IMR-90 (cell line): ENCODE measurements around the gene IL12RB2. TPM values are rescaled to one million over a fixed set of nuclear protein-coding genes. Genes with fewer than 3 reads are reported as not detected.

Experiments used
- ATAC-seq: fragments of 200-7000 bp; cut with Tn5 transposase; 2 replicates; pipeline ENCODE4 v1.9.1; 2020; ENCODE audit warnings: low read depth, mild to moderate bottlenecking, moderate library complexity
- BruUV-seq: library from RNA; stranded (reverse); fragments of 400-500 nt; replicated peaks from 2 replicates; lab custom pipeline; 2021; lab: Mats Ljungman, UMichigan
- CTCF ChIA-PET: fragments of 300-600 bp; formaldehyde crosslinking; extraction: SDS; loops from one replicate; lab custom pipeline; 2021; ENCODE audit warnings: antibody characterized with exemption; lab: Yijun Ruan, JAX
- POLR2A ChIA-PET: fragments of 300-600 bp; sonication (Branson Sonifier 250); formaldehyde crosslinking; loops from one replicate; lab custom pipeline; 2022; ENCODE audit warnings: antibody characterized with exemption; ENCODE audit not compliant: unreplicated experiment; lab: Charles Lee
- DNase-seq: peaks from one replicate; pipeline ENCODE4 v3.0.0; 2013
- H2AFZ ChIP-seq: replicated peaks from 2 replicates; pipeline ENCODE3; 2013; ENCODE audit warnings: low read length, mild to moderate bottlenecking; ENCODE audit not compliant: poor library complexity
- H2AK5ac ChIP-seq: 2 replicates; pipeline ENCODE4 v1.6.1; 2013; ENCODE audit warnings: low read depth, low read length, inconsistent platforms
- H2AK9ac ChIP-seq: replicated peaks from 2 replicates; pipeline ENCODE3; 2013; ENCODE audit warnings: mild to moderate bottlenecking, low read depth, low read length, moderate library complexity; ENCODE audit not compliant: poor library complexity
- H2BK120ac ChIP-seq: 2 replicates; pipeline ENCODE4 v1.6.1; 2013; ENCODE audit warnings: low read depth, low read length, inconsistent platforms
- H2BK15ac ChIP-seq: 3 replicates; pipeline ENCODE4 v1.6.1; 2013; ENCODE audit warnings: low read depth, low read length, inconsistent platforms
- H2BK20ac ChIP-seq: 2 replicates; pipeline ENCODE4 v1.6.1; 2013; ENCODE audit warnings: low read depth, mild to moderate bottlenecking, inconsistent platforms, low read length, moderate library complexity
- H2BK5ac ChIP-seq: 2 replicates; pipeline ENCODE4 v1.6.1; 2013; ENCODE audit warnings: mild to moderate bottlenecking, low read depth, low read length, inconsistent platforms; ENCODE audit not compliant: poor library complexity, severe bottlenecking
- H3K14ac ChIP-seq: replicated peaks from 2 replicates; pipeline ENCODE4 v1.6.1; 2013; ENCODE audit warnings: low read depth, low read length, inconsistent platforms
- H3K18ac ChIP-seq: 2 replicates; pipeline ENCODE4 v1.6.1; 2013; ENCODE audit warnings: low read depth, low read length, control low read depth
- H3K23ac ChIP-seq: 2 replicates; pipeline ENCODE4 v1.6.1; 2013; ENCODE audit warnings: low read depth, low read length, inconsistent platforms
- H3K27ac ChIP-seq: 2 replicates; pipeline ENCODE4 v1.5.1; 2013; ENCODE audit warnings: mild to moderate bottlenecking, control low read depth, low read length; ENCODE audit not compliant: insufficient read depth
- H3K27me3 ChIP-seq: 2 replicates; pipeline ENCODE4 v1.6.1; 2013; ENCODE audit warnings: low read length; ENCODE audit not compliant: control insufficient read depth, insufficient read depth
- H3K36me3 ChIP-seq: 2 replicates; pipeline ENCODE4 v1.6.1; 2013; ENCODE audit warnings: low read length, mixed read lengths; ENCODE audit not compliant: control insufficient read depth, insufficient read depth
- H3K4ac ChIP-seq: 2 replicates; pipeline ENCODE4 v1.6.1; 2013; ENCODE audit warnings: low read depth, low read length, inconsistent platforms
- H3K4me1 ChIP-seq: 2 replicates; pipeline ENCODE4 v1.6.1; 2013; ENCODE audit warnings: low read length, mixed read lengths; ENCODE audit not compliant: control insufficient read depth, insufficient read depth
- H3K4me2 ChIP-seq: 2 replicates; pipeline ENCODE4 v1.6.1; 2013; ENCODE audit warnings: low read depth, mild to moderate bottlenecking, control low read depth, low read length, moderate library complexity
- H3K4me3 ChIP-seq: 2 replicates; pipeline ENCODE4 v1.5.1; 2013; ENCODE audit warnings: low read depth, mild to moderate bottlenecking, control low read depth, low read length, moderate library complexity; ENCODE audit not compliant: insufficient read depth
- H3K56ac ChIP-seq: 2 replicates; pipeline ENCODE4 v1.6.1; 2013; ENCODE audit warnings: low read length, inconsistent platforms; ENCODE audit not compliant: insufficient read depth; ENCODE audit errors: extremely low read depth
- H3K79me1 ChIP-seq, 2 experiments: 2 replicates each; pipeline ENCODE4 v1.6.1; 2013; ENCODE audit warnings: low read length in 2 of 2, inconsistent platforms in 1 of 2, low read depth in 1 of 2
- H3K9ac ChIP-seq: 2 replicates; pipeline ENCODE4 v1.6.1; 2013; ENCODE audit warnings: low read depth, low read length, control low read depth
- H3K9me1 ChIP-seq: 2 replicates; pipeline ENCODE4 v1.6.1; 2013; ENCODE audit warnings: low read length, inconsistent platforms; ENCODE audit not compliant: insufficient read depth
- H3K9me3 ChIP-seq: 2 replicates; pipeline ENCODE4 v1.6.1; 2013; ENCODE audit warnings: low read length; ENCODE audit not compliant: control insufficient read depth, insufficient read depth
- H4K20me1 ChIP-seq: 2 replicates; pipeline ENCODE4 v1.6.1; 2013; ENCODE audit warnings: low read length, inconsistent platforms; ENCODE audit not compliant: insufficient read depth
- H4K5ac ChIP-seq: 2 replicates; pipeline ENCODE4 v1.6.1; 2013; ENCODE audit warnings: mild to moderate bottlenecking, low read depth, low read length, control low read depth
- H4K8ac ChIP-seq, 2 experiments: 2 replicates each; pipeline ENCODE4 v1.6.1; 2013; ENCODE audit warnings: low read depth in 2 of 2, low read length in 2 of 2, control low read depth in 1 of 2, inconsistent platforms in 1 of 2
- H4K91ac ChIP-seq: 2 replicates; pipeline ENCODE4 v1.6.1; 2013; ENCODE audit warnings: low read depth, low read length, inconsistent platforms; ENCODE audit not compliant: insufficient read depth
- BHLHE40 ChIP-seq: fragments of 150-350 bp; IDR thresholded peaks from 2 replicates; pipeline ENCODE4 v1.6.1; 2016; ENCODE audit warnings: mild to moderate bottlenecking, low read depth, low read length
- CEBPB ChIP-seq: IDR thresholded peaks from 2 replicates; pipeline ENCODE4 v1.6.1; 2012; ENCODE audit warnings: low read depth, low read length, improper control_type of control experiment
- CHD1 ChIP-seq: IDR thresholded peaks from 2 replicates; pipeline ENCODE4 v1.6.1; 2012; ENCODE audit warnings: low read depth, low read length, improper control_type of control experiment
- FOS ChIP-seq: fragments of 150-350 bp; IDR thresholded peaks from 2 replicates; pipeline ENCODE4 v1.6.1; 2016; ENCODE audit warnings: low read depth, low read length
- MAFK ChIP-seq: IDR thresholded peaks from 2 replicates; pipeline ENCODE4 v1.6.1; 2012; ENCODE audit warnings: low read depth, low read length, improper control_type of control experiment
- MAZ ChIP-seq: IDR thresholded peaks from 2 replicates; pipeline ENCODE4 v1.6.1; 2012; ENCODE audit warnings: low read depth, mild to moderate bottlenecking, low read length, improper control_type of control experiment, moderate library complexity, borderline replicate concordance
- MXI1 ChIP-seq: IDR thresholded peaks from 2 replicates; pipeline ENCODE4 v1.6.1; 2012; ENCODE audit warnings: low read depth, mild to moderate bottlenecking, low read length, moderate library complexity, borderline replicate concordance
- NFE2L2 ChIP-seq: fragments of 150-350 bp; IDR thresholded peaks from 2 replicates; pipeline ENCODE4 v1.6.1; 2016; ENCODE audit warnings: low read depth, mild to moderate bottlenecking, low read length
- POLR2A ChIP-seq: IDR thresholded peaks from 2 replicates; pipeline ENCODE4 v1.6.1; 2012; ENCODE audit warnings: mild to moderate bottlenecking, low read depth, low read length
- RAD21 ChIP-seq: IDR thresholded peaks from 2 replicates; pipeline ENCODE4 v1.6.1; 2012; ENCODE audit warnings: low read length, improper control_type of control experiment
- RFX5 ChIP-seq: IDR thresholded peaks from 2 replicates; pipeline ENCODE4 v1.8.0; 2012; ENCODE audit warnings: low read depth, mild to moderate bottlenecking, low read length, moderate library complexity
- SMC3 ChIP-seq: fragments of 150-350 bp; IDR thresholded peaks from 2 replicates; pipeline ENCODE4 v1.6.1; 2016; ENCODE audit warnings: low read depth, mild to moderate bottlenecking, antibody characterized with exemption, low read length, moderate library complexity
- WGBS, 2 experiments: methylation state at CpG; one replicate each; pipeline versions ENCODE4 v1.1.5 to v1.1.7; 2013; ENCODE audit warnings: missing lambda C conversion rate in 2 of 2; ENCODE audit not compliant: insufficient read length in 1 of 2; ENCODE audit errors: extremely low coverage in 2 of 2; 5-methylcytosine and 5-hydroxymethylcytosine counted together
- dilution Hi-C: fragments of 300-500 bp; cut with HindIII; formaldehyde crosslinking; loops from one replicate; pipeline ENCODE4 v1.14.3; 2018; ENCODE audit warnings: low sequenced_read_pairs; ENCODE audit not compliant: unreplicated experiment
- in situ Hi-C: fragments of 300-500 bp; cut with MboI; formaldehyde crosslinking; loops from 3 replicates; pipeline ENCODE4 v1.14.3; 2019; ENCODE audit warnings: low sequenced_read_pairs, inconsistent platforms, mixed read lengths
- intact Hi-C: fragments of 100-400 bp; cut with micrococcal nuclease; formaldehyde crosslinking; loops from 2 replicates; pipeline ENCODE4 v1.10.0; 2022
- polyA plus RNA-seq, 3 experiments: library from polyadenylated mRNA; depleted of rRNA; stranded (reverse); fragments of >200 nt; gene quantifications; 2 replicates each; pipeline ENCODE4 v1.2.3, GENCODE V29; 2012; ENCODE audit warnings: low replicate concordance in 1 of 3
- total RNA-seq: library from RNA; depleted of rRNA; stranded (reverse); fragments of >200 nt; gene quantifications from 2 replicates; pipeline ENCODE4 v1.2.3, GENCODE V29; 2012
- TF ChIP-seq, protein P1 (sequence below): fragments of 150-350 bp; IDR thresholded peaks from 2 replicates; pipeline ENCODE4 v1.6.1; 2017; ENCODE audit warnings: mild to moderate bottlenecking, antibody characterized with exemption, low read length, low read depth
- TF ChIP-seq, protein P2 (sequence below): fragments of 150-350 bp; IDR thresholded peaks from 2 replicates; pipeline ENCODE4 v1.6.1; 2016; ENCODE audit warnings: low read depth, mild to moderate bottlenecking, low read length, moderate library complexity, borderline replicate concordance
- TF ChIP-seq, protein P3 (sequence below): conservative IDR thresholded peaks from 2 replicates; pipeline ENCODE4 v1.5.1; 2012; ENCODE audit warnings: mild to moderate bottlenecking, low read depth, low read length, improper control_type of control experiment

IL12RB2 gene
- total and polyA plus RNA-seq, 2 of the 4 experiments (the other 2 are of a cell fraction): not detected

DNA sequence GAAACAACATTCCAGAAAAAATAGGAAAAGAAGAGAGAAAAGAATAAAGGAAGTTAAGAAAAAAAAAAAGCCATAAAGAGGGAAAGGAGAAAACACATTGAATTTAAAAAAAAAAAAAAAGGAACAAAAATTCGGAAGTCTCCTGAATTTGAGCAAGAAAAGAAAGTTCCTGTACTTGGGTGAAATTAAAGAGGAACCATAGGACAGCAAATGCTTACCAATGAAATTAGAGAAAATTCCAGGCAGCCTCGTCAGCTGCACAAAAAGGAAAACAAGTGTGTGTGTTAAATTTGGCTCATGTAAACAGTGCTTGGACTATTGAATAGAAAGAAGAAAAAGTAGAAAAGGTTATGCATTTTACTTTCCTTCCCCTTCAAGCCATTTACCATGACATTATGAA, 4.9 kb downstream of the IL12RB2 start:
- in situ Hi-C loops: no loop called here
- Histone ChIP-seq H4K20me1 (no peaks in the 10 kb centered on the region), H3K9me3 (no peaks in the 10 kb centered on the region), H3K9ac (no peak overlapping the region), H4K8ac (no peak overlapping the region), H3K27me3 (peaks cover 24% of the 10 kb centered on the region), H3K36me3 (no peaks in the 10 kb centered on the region), H2BK120ac (no peak overlapping the region), H3K23ac (no peak overlapping the region), H2BK20ac (no peak overlapping the region), H2BK15ac (no peak overlapping the region), H2BK5ac (no peak overlapping the region), H3K27ac (no peak overlapping the region), H3K4me1 (no peaks in the 10 kb centered on the region), H2AK9ac (no peak overlapping the region), H3K9me1 (no peaks in the 10 kb centered on the region), H3K4me3 (no peak overlapping the region), H3K4ac (no peak overlapping the region), H3K18ac (no peak overlapping the region), H4K91ac (no peak overlapping the region), H2AFZ (no peak overlapping the region), H4K5ac (no peak overlapping the region), H3K56ac (no peak overlapping the region), H3K79me1 (no peaks in the 10 kb centered on the region), H3K14ac (no peak overlapping the region), H3K4me2 (no peak overlapping the region), H2AK5ac (no peak overlapping the region)
- CTCF ChIA-PET: no interaction called here
- no peak for ATAC-seq
- DNase-seq: no peak
- POLR2A ChIA-PET: no interaction called here
- dilution Hi-C loops: no loop called here
- TF ChIP-seq, protein P1, sequence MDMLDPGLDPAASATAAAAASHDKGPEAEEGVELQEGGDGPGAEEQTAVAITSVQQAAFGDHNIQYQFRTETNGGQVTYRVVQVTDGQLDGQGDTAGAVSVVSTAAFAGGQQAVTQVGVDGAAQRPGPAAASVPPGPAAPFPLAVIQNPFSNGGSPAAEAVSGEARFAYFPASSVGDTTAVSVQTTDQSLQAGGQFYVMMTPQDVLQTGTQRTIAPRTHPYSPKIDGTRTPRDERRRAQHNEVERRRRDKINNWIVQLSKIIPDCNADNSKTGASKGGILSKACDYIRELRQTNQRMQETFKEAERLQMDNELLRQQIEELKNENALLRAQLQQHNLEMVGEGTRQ: no peak
- TF ChIP-seq CEBPB: no peak
- no peak for TF ChIP-seq RFX5
- no peak for TF ChIP-seq RAD21
- no peak for TF ChIP-seq BHLHE40
- TF ChIP-seq MXI1: no peak
- no peak for TF ChIP-seq CHD1
- no peak for TF ChIP-seq POLR2A
- no peak for TF ChIP-seq NFE2L2
- no peak for TF ChIP-seq FOS
- TF ChIP-seq, protein P2, sequence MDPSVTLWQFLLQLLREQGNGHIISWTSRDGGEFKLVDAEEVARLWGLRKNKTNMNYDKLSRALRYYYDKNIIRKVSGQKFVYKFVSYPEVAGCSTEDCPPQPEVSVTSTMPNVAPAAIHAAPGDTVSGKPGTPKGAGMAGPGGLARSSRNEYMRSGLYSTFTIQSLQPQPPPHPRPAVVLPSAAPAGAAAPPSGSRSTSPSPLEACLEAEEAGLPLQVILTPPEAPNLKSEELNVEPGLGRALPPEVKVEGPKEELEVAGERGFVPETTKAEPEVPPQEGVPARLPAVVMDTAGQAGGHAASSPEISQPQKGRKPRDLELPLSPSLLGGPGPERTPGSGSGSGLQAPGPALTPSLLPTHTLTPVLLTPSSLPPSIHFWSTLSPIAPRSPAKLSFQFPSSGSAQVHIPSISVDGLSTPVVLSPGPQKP: no peak
- no peak for TF ChIP-seq MAZ
- TF ChIP-seq SMC3: no peak
- TF ChIP-seq, protein P3, sequence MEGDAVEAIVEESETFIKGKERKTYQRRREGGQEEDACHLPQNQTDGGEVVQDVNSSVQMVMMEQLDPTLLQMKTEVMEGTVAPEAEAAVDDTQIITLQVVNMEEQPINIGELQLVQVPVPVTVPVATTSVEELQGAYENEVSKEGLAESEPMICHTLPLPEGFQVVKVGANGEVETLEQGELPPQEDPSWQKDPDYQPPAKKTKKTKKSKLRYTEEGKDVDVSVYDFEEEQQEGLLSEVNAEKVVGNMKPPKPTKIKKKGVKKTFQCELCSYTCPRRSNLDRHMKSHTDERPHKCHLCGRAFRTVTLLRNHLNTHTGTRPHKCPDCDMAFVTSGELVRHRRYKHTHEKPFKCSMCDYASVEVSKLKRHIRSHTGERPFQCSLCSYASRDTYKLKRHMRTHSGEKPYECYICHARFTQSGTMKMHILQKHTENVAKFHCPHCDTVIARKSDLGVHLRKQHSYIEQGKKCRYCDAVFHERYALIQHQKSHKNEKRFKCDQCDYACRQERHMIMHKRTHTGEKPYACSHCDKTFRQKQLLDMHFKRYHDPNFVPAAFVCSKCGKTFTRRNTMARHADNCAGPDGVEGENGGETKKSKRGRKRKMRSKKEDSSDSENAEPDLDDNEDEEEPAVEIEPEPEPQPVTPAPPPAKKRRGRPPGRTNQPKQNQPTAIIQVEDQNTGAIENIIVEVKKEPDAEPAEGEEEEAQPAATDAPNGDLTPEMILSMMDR: no peak
- TF ChIP-seq MAFK: no peak
- intact Hi-C loops: no loop called here
- WGBS, 2 experiments: no CpG with 5 or more reads among the region's 2 CpGs
- no TSS peak for BruUV-seq
